ENCODE measurements around the gene CBX3.
"Not testable (repeated sequence)": the region's sequence is repeated elsewhere in the genome, so short reads cannot be mapped to it uniquely, and the experiment has no call there.

The CBX3 gene

DNA sequence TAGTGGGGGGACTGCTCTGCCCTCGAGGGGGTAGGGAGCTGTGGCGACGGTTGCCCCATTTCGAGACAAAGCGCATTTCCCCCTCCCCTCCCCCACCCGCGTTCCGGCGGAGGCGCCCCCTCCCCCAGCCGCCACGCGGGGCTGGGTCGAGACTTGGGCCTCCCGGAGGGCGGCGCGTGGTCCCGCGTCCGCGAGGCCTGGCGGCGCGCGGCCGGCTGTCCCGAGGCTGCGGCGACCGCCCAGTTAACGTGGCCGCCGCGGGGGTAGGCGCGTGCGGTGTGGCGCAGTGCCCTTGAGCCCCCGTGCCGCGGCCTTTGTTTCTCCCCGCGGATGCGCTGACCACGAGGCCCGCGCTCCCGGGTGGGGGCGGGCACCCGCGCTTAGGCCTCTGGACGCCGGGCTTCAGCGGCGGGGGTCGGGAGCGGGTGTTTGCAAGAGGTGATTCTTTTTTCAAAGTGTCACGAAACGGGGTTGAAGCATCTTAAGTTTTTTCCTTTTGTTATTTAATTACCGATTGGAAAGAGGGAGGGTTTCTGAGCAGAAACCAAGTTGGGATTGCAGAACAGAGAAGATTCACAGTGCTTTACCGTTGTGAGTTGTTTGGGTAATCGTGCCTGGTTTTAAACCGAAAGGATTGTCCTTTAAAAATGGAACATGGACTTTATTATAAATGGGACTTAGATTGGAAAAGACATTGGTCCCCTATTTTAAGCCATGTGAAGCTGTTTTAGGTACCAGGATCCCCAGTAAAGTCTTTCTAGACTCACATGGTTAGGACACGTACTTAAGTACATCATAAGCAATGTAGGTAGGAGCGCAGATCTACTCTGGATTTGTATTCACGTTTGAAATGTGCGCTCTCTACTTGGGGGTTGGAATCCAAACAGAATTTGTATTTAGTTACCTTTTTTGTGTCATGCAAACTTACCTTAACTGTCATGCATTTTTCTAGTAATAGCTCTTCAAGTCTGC is 760 bp downstream of the CBX3 start:
- peak; percentile 62 to 70 for DNase-seq

- DNase-seq: no peak
Measured at GRCh38 chr7:26203016-26203415, 1.5 kb downstream of the CBX3 start.

DNA sequence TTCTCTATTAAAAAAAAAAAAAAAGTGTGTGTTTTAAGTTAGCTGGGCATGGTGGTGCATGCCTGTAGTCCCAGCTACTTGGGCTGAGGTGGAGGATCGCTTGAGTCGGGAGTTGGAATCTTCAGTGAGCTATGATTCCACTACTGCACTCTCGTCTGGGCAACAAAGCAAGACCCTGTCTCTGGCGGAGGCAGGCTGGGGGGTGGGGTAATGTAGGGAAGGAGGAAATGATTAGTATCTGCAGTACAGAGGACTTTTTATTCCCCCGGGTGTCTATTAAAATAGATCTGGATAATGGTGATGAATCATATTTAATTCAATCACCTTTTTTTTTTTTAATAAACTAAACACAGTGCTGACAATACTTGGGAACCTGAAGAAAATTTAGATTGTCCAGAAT is 6.5 kb downstream of the CBX3 start:
- DNase-seq: no peak

- no peak for DNase-seq
Measured at GRCh38 chr7:26212921-26213718, 11.6 kb downstream of the CBX3 start.

GRCh38 chr7:26213807-26214515 is 12.4 kb downstream of the CBX3 start:
- DNase-seq: no peak

DNA sequence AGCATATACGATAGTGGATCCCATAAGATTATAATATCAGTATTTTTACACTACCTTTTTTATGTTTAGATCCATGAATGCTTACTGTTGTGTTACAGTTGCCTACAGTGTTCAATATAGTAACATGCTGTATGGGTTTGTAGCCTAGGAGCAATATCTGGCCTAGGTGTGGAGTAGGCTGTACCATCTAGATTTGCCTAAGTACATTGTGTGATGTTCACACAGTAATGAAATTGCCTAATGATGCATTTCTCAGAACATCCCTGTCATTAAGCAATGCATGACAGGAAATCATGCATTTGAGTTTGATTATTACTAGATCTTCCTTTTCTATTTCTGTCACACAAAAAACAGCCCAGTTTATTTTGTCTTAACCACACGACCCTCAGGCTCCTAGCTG is 14.5 kb downstream of the CBX3 start:
- DNase-seq: no peak

DNA sequence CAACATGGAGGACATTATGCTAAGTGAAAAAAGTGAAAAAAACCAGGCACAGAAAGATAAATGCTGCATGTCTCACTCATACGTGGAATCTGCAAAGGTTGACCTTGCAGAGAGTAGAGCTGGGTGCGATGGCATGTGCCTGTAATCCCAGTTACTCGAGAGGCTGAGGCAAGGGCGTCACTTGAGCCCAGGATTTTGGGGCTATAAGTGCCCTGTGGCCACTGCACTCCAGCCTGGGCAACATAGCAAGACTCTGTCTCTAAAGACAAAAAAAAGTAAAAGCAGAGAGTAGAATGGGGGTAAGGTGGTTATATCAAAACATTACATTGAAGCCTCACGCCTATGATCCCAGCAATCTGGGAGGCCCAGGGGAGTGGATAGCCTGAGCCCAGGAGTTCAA is 22.8 kb downstream of the CBX3 start:
- DNase-seq: no peak

DNA sequence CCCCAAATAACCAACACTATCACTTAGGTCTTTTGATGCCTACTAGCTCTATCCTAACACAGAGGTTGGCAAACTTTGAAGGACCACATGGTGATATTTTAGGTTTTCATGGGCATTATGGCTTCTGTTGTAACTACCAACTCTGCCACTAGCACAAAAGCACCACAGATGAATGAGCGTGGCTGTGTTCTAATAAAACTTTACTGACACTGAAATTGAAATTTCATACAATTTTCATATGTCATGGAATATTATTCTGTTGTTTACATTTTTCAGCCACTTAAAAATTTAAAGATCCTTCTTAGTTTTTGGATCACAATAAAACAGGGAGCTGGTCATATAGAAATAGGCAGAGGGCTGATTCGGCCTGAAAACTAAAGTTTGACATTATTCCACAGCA is 26.4 kb downstream of the CBX3 start:
- DNase-seq: no peak

DNA sequence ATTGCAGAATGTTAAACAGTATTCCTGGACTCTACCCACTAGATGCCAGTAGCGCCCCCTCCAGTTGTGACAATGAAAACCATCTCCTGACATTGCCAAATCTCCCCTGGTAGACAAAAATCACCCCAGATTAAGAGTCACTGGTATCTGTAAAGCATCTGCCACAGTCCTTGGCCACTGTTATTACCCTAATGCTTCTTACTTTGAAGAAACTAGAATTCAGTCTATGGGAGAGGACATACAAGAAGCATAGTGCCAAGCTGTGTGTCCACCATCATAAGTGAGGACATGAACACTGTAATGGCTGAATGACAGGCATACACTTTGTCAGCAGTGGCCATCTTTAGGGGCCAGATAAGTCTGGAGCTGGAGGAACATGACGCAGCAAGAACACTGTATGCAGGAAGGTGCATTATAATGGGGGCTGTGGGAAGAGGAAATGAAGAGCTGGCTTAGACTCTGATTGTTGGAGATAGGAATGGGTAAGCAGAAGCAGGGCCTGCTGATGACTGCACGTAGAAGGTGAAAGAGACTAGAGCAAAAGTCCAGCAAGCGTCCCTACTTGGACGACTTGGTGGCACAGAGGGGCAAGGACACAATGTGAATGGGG is 32.5 kb downstream of the CBX3 start:
- DNase-seq: no peak

DNA sequence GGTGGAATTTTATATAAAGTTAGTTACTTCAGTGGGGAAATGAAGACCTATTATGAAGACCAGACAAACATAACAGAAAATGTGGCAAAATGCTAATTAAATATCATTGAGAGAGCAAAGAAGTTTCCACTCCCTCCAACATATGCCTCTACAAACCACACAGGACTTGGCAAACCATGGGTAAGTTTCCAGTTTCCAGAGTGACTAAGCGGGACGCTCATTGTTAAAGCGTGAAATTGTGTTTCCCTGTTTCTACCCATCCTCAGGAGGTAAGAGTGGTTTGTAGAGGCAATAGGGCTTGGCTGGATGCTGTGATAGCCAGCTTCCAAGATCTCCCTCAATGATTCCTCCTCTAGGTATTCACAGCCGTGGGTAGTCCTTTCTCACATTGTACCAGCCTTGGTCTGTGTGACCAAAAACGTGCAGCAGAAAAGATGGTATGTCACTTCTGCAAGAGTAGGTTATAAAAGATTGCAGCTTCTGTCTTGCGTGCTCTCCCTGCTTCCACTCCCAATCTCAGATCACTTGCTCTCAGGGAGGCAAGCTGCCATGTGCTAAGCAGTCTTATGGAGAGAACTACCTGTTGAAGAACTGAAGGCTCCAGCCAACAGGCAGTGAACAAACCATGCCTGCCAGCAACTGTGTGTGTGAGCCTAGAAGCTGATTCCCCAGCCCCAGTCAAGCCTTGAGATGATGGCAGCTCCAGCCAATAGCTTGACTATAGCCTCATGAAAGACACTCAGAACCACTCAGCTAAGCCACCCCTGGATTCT is 35.7 kb downstream of the CBX3 start:
- no peak for DNase-seq

GRCh38 chr7:26238032-26238431 is 36.5 kb downstream of the CBX3 start:
- DNase-seq: no peak

DNA sequence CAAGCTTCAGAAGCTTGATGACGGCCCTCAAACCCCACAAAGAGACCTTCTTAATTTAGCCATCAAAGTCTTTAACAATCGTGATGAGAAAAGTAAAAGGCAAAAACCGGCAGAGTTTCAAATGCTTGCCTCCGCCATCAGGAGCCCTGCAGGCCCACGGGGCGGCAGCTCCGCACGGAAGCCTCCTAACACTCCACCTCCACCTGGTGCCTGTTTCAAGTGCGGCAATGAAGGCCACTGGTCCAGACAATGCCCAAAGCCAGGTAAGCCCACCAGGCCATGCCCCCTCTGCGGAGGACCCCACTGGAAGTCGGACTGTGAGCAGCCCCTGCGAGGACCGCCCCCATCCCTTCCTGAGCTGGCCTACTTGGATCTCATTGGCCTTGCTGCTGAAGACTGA is 43.6 kb downstream of the CBX3 start:
- DNase-seq: no peak

DNA sequence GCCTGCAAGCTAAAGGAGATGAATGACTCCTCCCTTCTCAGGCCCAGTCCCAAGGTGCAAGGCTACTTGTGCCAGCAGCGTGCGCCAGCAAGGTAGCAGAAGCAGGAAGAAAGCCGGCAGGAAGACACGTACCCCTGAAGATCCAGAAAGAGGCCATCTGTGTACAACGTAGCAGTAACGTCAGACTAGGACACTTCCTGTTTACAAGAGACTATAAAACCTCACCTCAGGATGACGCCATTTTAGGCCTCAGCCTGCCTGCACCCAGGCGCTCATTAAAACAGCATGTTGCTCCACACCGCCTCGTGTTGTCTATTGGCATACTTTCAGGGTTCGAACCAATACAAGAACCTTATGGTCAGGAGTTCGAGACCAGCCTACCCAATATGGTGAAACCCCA is 48.7 kb downstream of the CBX3 start:
- no peak for DNase-seq

DNA sequence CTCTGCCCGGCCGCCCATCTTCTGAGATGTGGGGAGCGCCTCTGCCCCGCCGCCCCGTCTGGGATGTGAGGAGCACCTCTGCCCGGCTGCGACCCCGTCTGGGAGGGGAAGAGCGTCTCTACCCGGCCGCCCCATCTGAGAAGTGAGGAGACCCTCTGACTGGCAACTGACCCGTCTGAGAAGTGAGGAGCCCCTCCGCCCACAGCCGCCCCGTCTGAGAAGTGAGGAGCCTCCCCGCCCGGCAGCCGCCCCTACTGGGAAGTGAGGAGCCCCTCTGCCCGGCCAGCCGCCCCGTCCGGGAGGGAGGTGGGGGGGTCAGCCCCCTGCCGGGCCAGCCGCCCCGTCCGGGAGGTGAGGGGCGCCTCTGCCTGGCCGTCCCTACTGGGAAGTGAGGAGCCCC is 60.3 kb downstream of the CBX3 start:
- not testable (repeated sequence) for DNase-seq
